Astrocyte (in vitro differentiated cells and primary cell): ENCODE measurements around the gene GFRA4. TPM values are rescaled to one million over a fixed set of nuclear protein-coding genes. Genes with fewer than 3 reads are reported as not detected.
A peak's percentile ranks its signal among the peaks of the same experiment; 100 is the strongest.

Source experiments
- DNase-seq: peaks from one replicate; pipeline ENCODE4 v3.0.0-alpha.2; 2010; ENCODE audit warnings: low read depth
- FAIRE-seq: peaks from 2 replicates; lab custom pipeline; 2011; peaks lifted over from hg19 to GRCh38; lab: Jason Lieb, UNC
- H2AFZ ChIP-seq: 2 replicates; pipeline ENCODE4 v1.6.0; 2012; ENCODE audit warnings: low read depth, low read length, inconsistent platforms
- H3K27ac ChIP-seq: 2 replicates; pipeline ENCODE4 v1.5.1; 2011; ENCODE audit warnings: low read depth, low read length, inconsistent platforms
- H3K27me3 ChIP-seq: 2 replicates; pipeline ENCODE4 v1.6.0; 2011; ENCODE audit warnings: low read length, inconsistent platforms; ENCODE audit not compliant: insufficient read depth
- H3K36me3 ChIP-seq: 2 replicates; pipeline ENCODE4 v1.5.1; 2011; ENCODE audit warnings: low read length, inconsistent platforms; ENCODE audit not compliant: insufficient read depth
- H3K4me1 ChIP-seq: 2 replicates; pipeline ENCODE4 v1.5.1; 2011; ENCODE audit warnings: low read length, inconsistent platforms; ENCODE audit not compliant: insufficient read depth
- H3K4me2 ChIP-seq: 2 replicates; pipeline ENCODE4 v1.6.0; 2012; ENCODE audit warnings: low read length, inconsistent platforms
- H3K4me3 ChIP-seq: 2 replicates; pipeline ENCODE4 v1.5.1; 2011; ENCODE audit warnings: low read depth, mild to moderate bottlenecking, low read length, inconsistent platforms; ENCODE audit not compliant: insufficient read depth
- H3K79me2 ChIP-seq: 2 replicates; pipeline ENCODE4 v1.6.0; 2012; ENCODE audit warnings: mild to moderate bottlenecking, low read length, inconsistent platforms; ENCODE audit not compliant: insufficient read depth
- H3K9ac ChIP-seq: 2 replicates; pipeline ENCODE4 v1.6.0; 2012; ENCODE audit warnings: mild to moderate bottlenecking, low read length, inconsistent platforms
- H3K9me3 ChIP-seq: 2 replicates; pipeline ENCODE4 v1.5.1; 2012; ENCODE audit warnings: low read depth, mild to moderate bottlenecking, low read length, inconsistent platforms; ENCODE audit not compliant: insufficient read depth
- H4K20me1 ChIP-seq: 2 replicates; pipeline ENCODE4 v1.6.0; 2012; ENCODE audit warnings: low read length, inconsistent platforms; ENCODE audit not compliant: insufficient read depth
- H3K27ac Mint-ChIP-seq: one replicate; pipeline ENCODE4 v1.8.0; 2021; ENCODE audit warnings: mild to moderate bottlenecking, mixed read lengths; ENCODE audit not compliant: unreplicated experiment
- H3K27me3 Mint-ChIP-seq: one replicate; pipeline ENCODE4 v1.8.0; 2021; ENCODE audit warnings: low read depth, mixed read lengths; ENCODE audit not compliant: unreplicated experiment
- H3K36me3 Mint-ChIP-seq: one replicate; pipeline ENCODE4 v1.8.0; 2021; ENCODE audit warnings: low read depth, mixed read lengths; ENCODE audit not compliant: unreplicated experiment
- H3K4me1 Mint-ChIP-seq: one replicate; pipeline ENCODE4 v1.8.0; 2021; ENCODE audit warnings: low read depth, mixed read lengths; ENCODE audit not compliant: unreplicated experiment
- H3K4me3 Mint-ChIP-seq: one replicate; pipeline ENCODE4 v1.8.0; 2021; ENCODE audit warnings: mild to moderate bottlenecking, moderate library complexity, mixed read lengths; ENCODE audit not compliant: unreplicated experiment
- H3K9me3 Mint-ChIP-seq: one replicate; pipeline ENCODE4 v1.8.0; 2021; ENCODE audit warnings: mild to moderate bottlenecking, mixed read lengths; ENCODE audit not compliant: unreplicated experiment
- CTCF ChIP-seq: IDR thresholded peaks from 2 replicates; pipeline ENCODE4 v1.5.1; 2011; ENCODE audit warnings: low read depth, mild to moderate bottlenecking, inconsistent platforms, low read length, moderate library complexity; ENCODE audit not compliant: insufficient read depth
- EZH2 ChIP-seq: IDR thresholded peaks from 2 replicates; pipeline ENCODE4 v1.6.1; 2012; ENCODE audit warnings: mild to moderate bottlenecking, low read length, inconsistent platforms; ENCODE audit not compliant: insufficient read depth
- total RNA-seq: library from RNA; stranded (reverse); gene quantifications from 2 replicates; pipeline ENCODE4 v1.2.1, GENCODE V29; 2021

The GFRA4 gene
- total RNA-seq, 1 donor from 2014 or later: not detected

GRCh38 chr20:3614466-3614865, 48.7 kb downstream of the GFRA4 start:
- FAIRE-seq: no peak
- Mint-ChIP-seq H3K4me1 (peaks cover 18% of the 10 kb centered on the region), H3K27me3 (no peaks in the 10 kb centered on the region), H3K36me3 (peaks cover 10% of the 10 kb centered on the region), H3K27ac (peak overlapping the region; percentile 36), H3K4me3 (no peak overlapping the region), H3K9me3 (no peaks in the 10 kb centered on the region)
- TF ChIP-seq EZH2 (no peak), CTCF (no peak)
- no peaks in the 10 kb centered on the region for H3K36me3 ChIP-seq
- peaks cover 5% of the 10 kb centered on the region for H4K20me1 ChIP-seq
- no peak overlapping the region for H3K4me3 ChIP-seq
- H3K9me3 ChIP-seq: no peaks in the 10 kb centered on the region
- DNase-seq: peak; percentile 6
- H3K4me1 ChIP-seq: no peaks in the 10 kb centered on the region
- peak overlapping the region; percentile 4 for H3K9ac ChIP-seq
- no peaks in the 10 kb centered on the region for H3K27me3 ChIP-seq
- no peak overlapping the region for H3K27ac ChIP-seq
- H3K4me2 ChIP-seq: peak overlapping the region; percentile 9
- H3K79me2 ChIP-seq: no peaks in the 10 kb centered on the region
- H2AFZ ChIP-seq: no peak overlapping the region

- H3K4me3 Mint-ChIP-seq: no peak overlapping the region
- no peaks in the 10 kb centered on the region for H3K79me2 ChIP-seq
- peak overlapping the region; percentile 36 for H3K27ac Mint-ChIP-seq
- H3K27me3 Mint-ChIP-seq: no peaks in the 10 kb centered on the region
- DNase-seq (no peak), FAIRE-seq (no peak)
- H3K36me3 Mint-ChIP-seq: peaks cover 10% of the 10 kb centered on the region
- H3K27me3 ChIP-seq: no peaks in the 10 kb centered on the region
- no peak for TF ChIP-seq EZH2
- no peak for TF ChIP-seq CTCF
- H3K9me3 Mint-ChIP-seq: no peaks in the 10 kb centered on the region
- no peak overlapping the region for H3K27ac ChIP-seq
- H3K9ac ChIP-seq: peak overlapping the region; percentile 4
- no peaks in the 10 kb centered on the region for H3K9me3 ChIP-seq
- H3K4me3 ChIP-seq: no peak overlapping the region
- peaks cover 18% of the 10 kb centered on the region for H3K4me1 Mint-ChIP-seq
- H3K4me1 ChIP-seq: no peaks in the 10 kb centered on the region
- peaks cover 5% of the 10 kb centered on the region for H4K20me1 ChIP-seq
- H2AFZ ChIP-seq: no peak overlapping the region
- peak overlapping the region; percentile 9 for H3K4me2 ChIP-seq
- no peaks in the 10 kb centered on the region for H3K36me3 ChIP-seq
These were observed 49.3 kb downstream of the GFRA4 start for GRCh38 chr20:3613821-3614440.

- H3K27ac Mint-ChIP-seq: no peak overlapping the region
- Histone ChIP-seq H3K9ac (no peak overlapping the region), H3K9me3 (no peaks in the 10 kb centered on the region), H3K4me3 (no peak overlapping the region), H2AFZ (no peak overlapping the region), H3K4me1 (no peaks in the 10 kb centered on the region), H3K27me3 (no peaks in the 10 kb centered on the region), H3K79me2 (no peaks in the 10 kb centered on the region), H3K27ac (no peak overlapping the region), H4K20me1 (peaks cover 5% of the 10 kb centered on the region), H3K4me2 (no peak overlapping the region), H3K36me3 (no peaks in the 10 kb centered on the region)
- H3K9me3 Mint-ChIP-seq: no peaks in the 10 kb centered on the region
- FAIRE-seq: no peak
- H3K4me1 Mint-ChIP-seq: peaks cover 18% of the 10 kb centered on the region
- no peaks in the 10 kb centered on the region for H3K27me3 Mint-ChIP-seq
- no peak for DNase-seq
- H3K4me3 Mint-ChIP-seq: no peak overlapping the region
- no peak for TF ChIP-seq CTCF
- no peak for TF ChIP-seq EZH2
- H3K36me3 Mint-ChIP-seq: peaks cover 5% of the 10 kb centered on the region
These were observed 50.2 kb downstream of the GFRA4 start for GRCh38 chr20:3612795-3613572.
